Mesenchymal stem cell (in vitro differentiated cells and primary cell): ENCODE results near the gene EGFR.
A peak's percentile ranks its signal among the peaks of the same experiment; 100 is the strongest.

ENCODE experiments used
- DNase-seq: peaks from one replicate; pipeline ENCODE4 v3.0.0-alpha.2; 2013
- H2AFZ ChIP-seq: one replicate; pipeline ENCODE4 v1.6.1; 2013; ENCODE audit warnings: low read depth, mild to moderate bottlenecking, control low read depth, inconsistent platforms, low read length, moderate library complexity
- H2AK5ac ChIP-seq: 2 replicates; pipeline ENCODE4 v1.6.1; 2013; ENCODE audit warnings: low read length, moderate library complexity, mild to moderate bottlenecking, inconsistent platforms; ENCODE audit not compliant: severe bottlenecking
- H2BK120ac ChIP-seq: one replicate; pipeline ENCODE4 v1.6.1; 2013; ENCODE audit warnings: low read depth, mild to moderate bottlenecking, inconsistent platforms, low read length, moderate library complexity
- H2BK12ac ChIP-seq, 2 experiments: one replicate each; pipeline ENCODE4 v1.6.1; 2013; ENCODE audit warnings: inconsistent platforms in 2 of 2, low read length in 2 of 2, mild to moderate bottlenecking in 2 of 2, moderate library complexity in 2 of 2, control low read depth in 1 of 2
- H2BK15ac ChIP-seq: one replicate; pipeline ENCODE4 v1.6.1; 2013; ENCODE audit warnings: mild to moderate bottlenecking, low read depth, inconsistent platforms; ENCODE audit not compliant: poor library complexity, severe bottlenecking
- H2BK5ac ChIP-seq: 2 replicates; pipeline ENCODE4 v1.6.1; 2013; ENCODE audit warnings: low read depth, mild to moderate bottlenecking, low read length, control low read depth, inconsistent platforms; ENCODE audit not compliant: poor library complexity, severe bottlenecking
- H3K14ac ChIP-seq, 2 experiments: one replicate each; pipeline ENCODE4 v1.6.1; 2013; ENCODE audit warnings: inconsistent platforms in 2 of 2, low read length in 2 of 2, control low read depth in 1 of 2, mild to moderate bottlenecking in 1 of 2, moderate library complexity in 1 of 2
- H3K18ac ChIP-seq, 2 experiments: one replicate each; pipeline ENCODE4 v1.6.1; 2013; ENCODE audit warnings: inconsistent platforms in 2 of 2, low read length in 2 of 2, control low read depth in 1 of 2, low read depth in 1 of 2, mild to moderate bottlenecking in 1 of 2
- H3K23ac ChIP-seq, 2 experiments: one replicate each; pipeline ENCODE4 v1.6.1; 2013; ENCODE audit warnings: inconsistent platforms in 2 of 2, low read length in 2 of 2, mild to moderate bottlenecking in 2 of 2, moderate library complexity in 2 of 2, control low read depth in 1 of 2
- H3K27ac ChIP-seq: 2 replicates; pipeline ENCODE4 v1.5.1; 2013; ENCODE audit warnings: mild to moderate bottlenecking, moderate library complexity, low read length, control low read depth, inconsistent platforms; ENCODE audit not compliant: poor library complexity, severe bottlenecking
- H3K27me3 ChIP-seq, 2 experiments: 2 replicates each; pipeline versions ENCODE4 v1.6.1 to v1.7.0; 2013; ENCODE audit warnings: low read length in 2 of 2, mild to moderate bottlenecking in 2 of 2, moderate library complexity in 2 of 2, control low read depth in 1 of 2, inconsistent platforms in 1 of 2; ENCODE audit not compliant: control insufficient read depth in 1 of 2, insufficient read depth in 1 of 2
- H3K36me3 ChIP-seq, 2 experiments: 2 replicates each; pipeline versions ENCODE4 v1.6.1 to v1.7.0; 2013; ENCODE audit warnings: low read length in 2 of 2, control low read depth in 1 of 2, inconsistent platforms in 1 of 2, low read depth in 1 of 2, mild to moderate bottlenecking in 1 of 2; ENCODE audit not compliant: insufficient read depth in 2 of 2, control insufficient read depth in 1 of 2
- H3K4ac ChIP-seq, 2 experiments: one replicate each; pipeline ENCODE4 v1.6.1; 2013; ENCODE audit warnings: inconsistent platforms in 2 of 2, low read length in 2 of 2, mild to moderate bottlenecking in 2 of 2, moderate library complexity in 2 of 2, control low read depth in 1 of 2, low read depth in 1 of 2
- H3K4me1 ChIP-seq: 2 replicates; pipeline ENCODE4 v1.6.1; 2013; ENCODE audit warnings: low read depth, low read length, control low read depth; ENCODE audit not compliant: control insufficient read depth, insufficient read depth
- H3K4me2 ChIP-seq: 2 replicates; pipeline ENCODE4 v1.6.1; 2013; ENCODE audit warnings: low read length, mild to moderate bottlenecking, inconsistent platforms; ENCODE audit not compliant: poor library complexity, severe bottlenecking
- H3K4me3 ChIP-seq, 2 experiments: 2 replicates each; pipeline versions ENCODE4 v1.5.1 to v1.7.0; 2013; ENCODE audit warnings: low read length in 2 of 2, mild to moderate bottlenecking in 2 of 2, control low read depth in 1 of 2, low read depth in 1 of 2; ENCODE audit not compliant: insufficient read depth in 1 of 2
- H3K79me1 ChIP-seq: replicated peaks from 2 replicates; pipeline ENCODE4 v1.6.1; 2013; ENCODE audit warnings: mild to moderate bottlenecking, control low read depth, low read length, inconsistent platforms; ENCODE audit not compliant: poor library complexity, severe bottlenecking
- H3K9ac ChIP-seq: 2 replicates; pipeline ENCODE4 v1.7.0; 2013; ENCODE audit warnings: mild to moderate bottlenecking, low read length, moderate library complexity
- H3K9me3 ChIP-seq: 2 replicates; pipeline ENCODE4 v1.7.0; 2013; ENCODE audit warnings: mild to moderate bottlenecking, low read length; ENCODE audit not compliant: control insufficient read depth
- H4K8ac ChIP-seq: one replicate; pipeline ENCODE4 v1.6.1; 2013; ENCODE audit warnings: inconsistent platforms, mild to moderate bottlenecking, low read length, moderate library complexity
- H4K91ac ChIP-seq: one replicate; pipeline ENCODE4 v1.6.1; 2013; ENCODE audit warnings: mild to moderate bottlenecking, low read length, inconsistent platforms
- WGBS: methylation state at CpG from one replicate; pipeline ENCODE4 v1.1.7; 2013; ENCODE audit warnings: mixed read lengths; 5-methylcytosine and 5-hydroxymethylcytosine counted together

The EGFR gene

GRCh38 chr7:55250313-55250712, 231.5 kb downstream of the EGFR start:
- H2AFZ ChIP-seq = peak overlapping the region; percentile 5
- peak; percentile 32 for DNase-seq
- no peak overlapping the region for H2AK5ac ChIP-seq
- H2BK5ac ChIP-seq = no peak overlapping the region
- peaks cover 14% of the 10 kb centered on the region for H3K4me1 ChIP-seq
- no peak overlapping the region for H3K4ac ChIP-seq
- H3K4me3 ChIP-seq = no peak overlapping the region
- no peak overlapping the region for H3K27ac ChIP-seq
- WGBS = 33% methylated on average over 7 of the region's 7 CpGs
- no peak overlapping the region for H4K8ac ChIP-seq
- H3K4me2 ChIP-seq = no peak overlapping the region
- H3K18ac ChIP-seq = peak overlapping the region in 1 of 2 experiments; percentile 35
- H2BK120ac ChIP-seq = no peak overlapping the region
- no peak overlapping the region for H2BK15ac ChIP-seq
- H3K9ac ChIP-seq = no peak overlapping the region
- no peaks in the 10 kb centered on the region for H3K36me3 ChIP-seq
- no peak overlapping the region for H4K91ac ChIP-seq
- H3K27me3 ChIP-seq = no peaks in the 10 kb centered on the region
- no peaks in the 10 kb centered on the region for H3K79me1 ChIP-seq
- H2BK12ac ChIP-seq = no peak overlapping the region
- no peaks in the 10 kb centered on the region for H3K9me3 ChIP-seq
- H3K23ac ChIP-seq = no peak overlapping the region
- no peak overlapping the region for H3K14ac ChIP-seq

- Histone ChIP-seq H2BK15ac (no peak overlapping the region), H3K9ac (no peak overlapping the region), H2BK5ac (no peak overlapping the region), H4K8ac (no peak overlapping the region), H2BK12ac (no peak overlapping the region), H3K27ac (no peak overlapping the region), H3K23ac (no peak overlapping the region), H3K4ac (no peak overlapping the region), H3K4me3 (no peak overlapping the region), H4K91ac (no peak overlapping the region), H3K79me1 (no peaks in the 10 kb centered on the region), H3K18ac (no peak overlapping the region), H2AFZ (no peak overlapping the region), H2BK120ac (no peak overlapping the region), H3K27me3 (peaks cover 6% of the 10 kb centered on the region in 2 experiments), H2AK5ac (no peak overlapping the region), H3K14ac (no peak overlapping the region), H3K36me3 (no peaks in the 10 kb centered on the region), H3K9me3 (no peaks in the 10 kb centered on the region), H3K4me2 (no peak overlapping the region), H3K4me1 (peaks cover 18% of the 10 kb centered on the region)
- DNase-seq = no peak
- WGBS = 96% methylated on average over 3 of the region's 3 CpGs
These were observed 232.5 kb downstream of the EGFR start for GRCh38 chr7:55251313-55251712.

GRCh38 chr7:55251911-55252310, 233.1 kb downstream of the EGFR start:
- no peak overlapping the region for H2AFZ ChIP-seq
- H3K23ac ChIP-seq = no peak overlapping the region
- peaks cover 6 to 8% of the 10 kb centered on the region in 2 experiments for H3K27me3 ChIP-seq
- no peak overlapping the region for H4K91ac ChIP-seq
- H2BK120ac ChIP-seq = no peak overlapping the region
- no peak for DNase-seq
- no peaks in the 10 kb centered on the region for H3K79me1 ChIP-seq
- H2BK15ac ChIP-seq = no peak overlapping the region
- no peak overlapping the region for H3K9ac ChIP-seq
- H3K14ac ChIP-seq = no peak overlapping the region
- no peak overlapping the region for H4K8ac ChIP-seq
- no peak overlapping the region for H3K4ac ChIP-seq
- peaks cover 16% of the 10 kb centered on the region for H3K4me1 ChIP-seq
- no peak overlapping the region for H3K27ac ChIP-seq
- no peak overlapping the region for H3K4me2 ChIP-seq
- H2AK5ac ChIP-seq = no peak overlapping the region
- WGBS = 96% methylated on average over 7 of the region's 7 CpGs
- no peaks in the 10 kb centered on the region for H3K36me3 ChIP-seq
- H3K18ac ChIP-seq = no peak overlapping the region
- no peak overlapping the region for H3K4me3 ChIP-seq
- H2BK12ac ChIP-seq = no peak overlapping the region
- no peaks in the 10 kb centered on the region for H3K9me3 ChIP-seq
- no peak overlapping the region for H2BK5ac ChIP-seq

- Histone ChIP-seq H4K8ac (no peak overlapping the region), H2BK15ac (no peak overlapping the region), H3K4ac (no peak overlapping the region), H3K9ac (no peak overlapping the region), H3K14ac (no peak overlapping the region), H3K18ac (no peak overlapping the region), H3K27me3 (peaks cover 6 to 8% of the 10 kb centered on the region in 2 experiments), H3K9me3 (no peaks in the 10 kb centered on the region), H3K4me3 (no peak overlapping the region), H3K4me1 (peaks cover 16% of the 10 kb centered on the region), H3K36me3 (no peaks in the 10 kb centered on the region), H2AFZ (no peak overlapping the region), H2BK5ac (no peak overlapping the region), H3K27ac (no peak overlapping the region), H3K79me1 (no peaks in the 10 kb centered on the region), H3K23ac (no peak overlapping the region), H2AK5ac (no peak overlapping the region), H4K91ac (no peak overlapping the region), H3K4me2 (no peak overlapping the region), H2BK120ac (no peak overlapping the region), H2BK12ac (no peak overlapping the region)
- DNase-seq = no peak
These were observed 233.6 kb downstream of the EGFR start for GRCh38 chr7:55252386-55252785.
